Fibroblast of lung (primary cell): ENCODE data around the gene MUC3A.

Source experiments
- EZH2 ChIP-seq: IDR thresholded peaks from 2 replicates; pipeline ENCODE4 v1.5.1; 2012; ENCODE audit warnings: low read length, control low read depth, mild to moderate bottlenecking; ENCODE audit errors: missing control alignments
- TF ChIP-seq, protein P1 (sequence below), 2 donors: IDR thresholded peaks in 1 of 2; conservative IDR thresholded peaks in 1 of 2; 1 replicate in 1 of 2; 2 replicates in 1 of 2; pipeline ENCODE4 v1.5.1; 2011 to 2012; ENCODE audit warnings: low read length in 2 of 2, control low read depth in 1 of 2, inconsistent platforms in 1 of 2, low read depth in 1 of 2, mild to moderate bottlenecking in 1 of 2

DNA sequence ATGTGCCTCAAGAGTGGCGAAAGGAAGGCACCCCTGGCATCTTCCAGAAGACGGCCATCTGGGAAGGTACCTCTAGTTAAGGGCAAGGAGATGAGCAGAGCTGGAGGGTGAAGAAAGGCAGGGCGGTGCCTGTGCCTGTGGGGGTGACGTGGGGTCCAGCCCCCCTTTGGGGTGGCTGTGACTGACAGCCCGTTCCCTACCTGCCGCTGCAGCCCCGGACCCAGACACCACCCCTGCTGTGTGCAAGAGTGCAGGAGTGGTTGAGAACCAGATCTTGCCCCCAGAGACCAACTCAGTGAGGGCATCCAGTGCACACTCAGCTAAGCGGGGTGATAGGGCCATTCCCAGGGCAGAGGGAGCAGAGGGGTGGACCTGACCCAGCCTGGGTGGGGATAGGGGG, 66.3 kb downstream of the MUC3A start:
- TF ChIP-seq EZH2 = no peak
- TF ChIP-seq, protein P1, sequence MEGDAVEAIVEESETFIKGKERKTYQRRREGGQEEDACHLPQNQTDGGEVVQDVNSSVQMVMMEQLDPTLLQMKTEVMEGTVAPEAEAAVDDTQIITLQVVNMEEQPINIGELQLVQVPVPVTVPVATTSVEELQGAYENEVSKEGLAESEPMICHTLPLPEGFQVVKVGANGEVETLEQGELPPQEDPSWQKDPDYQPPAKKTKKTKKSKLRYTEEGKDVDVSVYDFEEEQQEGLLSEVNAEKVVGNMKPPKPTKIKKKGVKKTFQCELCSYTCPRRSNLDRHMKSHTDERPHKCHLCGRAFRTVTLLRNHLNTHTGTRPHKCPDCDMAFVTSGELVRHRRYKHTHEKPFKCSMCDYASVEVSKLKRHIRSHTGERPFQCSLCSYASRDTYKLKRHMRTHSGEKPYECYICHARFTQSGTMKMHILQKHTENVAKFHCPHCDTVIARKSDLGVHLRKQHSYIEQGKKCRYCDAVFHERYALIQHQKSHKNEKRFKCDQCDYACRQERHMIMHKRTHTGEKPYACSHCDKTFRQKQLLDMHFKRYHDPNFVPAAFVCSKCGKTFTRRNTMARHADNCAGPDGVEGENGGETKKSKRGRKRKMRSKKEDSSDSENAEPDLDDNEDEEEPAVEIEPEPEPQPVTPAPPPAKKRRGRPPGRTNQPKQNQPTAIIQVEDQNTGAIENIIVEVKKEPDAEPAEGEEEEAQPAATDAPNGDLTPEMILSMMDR (conservative IDR thresholded peaks at IDR 0.05 in 1 of 2, IDR thresholded peaks at IDR 0.05 in 1 of 2; ENCODE audit: low read depth in 1 of 2, low read length in 2 of 2) = no peak
